Measurements from ENCODE around the gene STOML2. TPM values are rescaled to one million over a fixed set of nuclear protein-coding genes. Genes with fewer than 3 reads are reported as not detected.
A peak's percentile ranks its signal among the peaks of the same experiment; 100 is the strongest.

STOML2 gene
- polyA plus RNA-seq, 1 donor: 125 TPM

GRCh38 chr9:35072461-35073278 lies 30.3 kb downstream of the STOML2 start, which contains the start of gene VCP:
Gene VCP (minus strand): TSS chr9:35072625. CDS start chr9:35072353, 272 bp downstream.
- Histone ChIP-seq H3K27ac (ENCODE audit: low read length) (peak within 1 kb of the TSS; percentile 99), H3K27me3 (ENCODE audit: control insufficient read depth, insufficient read depth, low read length) (no peaks in the 10 kb centered on the region), H3K4me3 (ENCODE audit: low read length) (peak within 1 kb of the TSS; percentile 92), H3K9me3 (ENCODE audit: control insufficient read depth, low read depth, low read length) (peaks cover 3% of the 10 kb centered on the region), H3K36me3 (ENCODE audit: control insufficient read depth, insufficient read depth, low read length) (peaks cover 43% of the 10 kb centered on the region), H3K4me1 (ENCODE audit: control insufficient read depth, insufficient read depth, low read length) (peaks cover 19% of the 10 kb centered on the region)
- WGBS (ENCODE audit: insufficient coverage, low lambda C conversion rate): 6% methylated on average over 2 of the region's 54 CpGs
- DNase-seq: peak; percentile 98 to 99

DNA sequence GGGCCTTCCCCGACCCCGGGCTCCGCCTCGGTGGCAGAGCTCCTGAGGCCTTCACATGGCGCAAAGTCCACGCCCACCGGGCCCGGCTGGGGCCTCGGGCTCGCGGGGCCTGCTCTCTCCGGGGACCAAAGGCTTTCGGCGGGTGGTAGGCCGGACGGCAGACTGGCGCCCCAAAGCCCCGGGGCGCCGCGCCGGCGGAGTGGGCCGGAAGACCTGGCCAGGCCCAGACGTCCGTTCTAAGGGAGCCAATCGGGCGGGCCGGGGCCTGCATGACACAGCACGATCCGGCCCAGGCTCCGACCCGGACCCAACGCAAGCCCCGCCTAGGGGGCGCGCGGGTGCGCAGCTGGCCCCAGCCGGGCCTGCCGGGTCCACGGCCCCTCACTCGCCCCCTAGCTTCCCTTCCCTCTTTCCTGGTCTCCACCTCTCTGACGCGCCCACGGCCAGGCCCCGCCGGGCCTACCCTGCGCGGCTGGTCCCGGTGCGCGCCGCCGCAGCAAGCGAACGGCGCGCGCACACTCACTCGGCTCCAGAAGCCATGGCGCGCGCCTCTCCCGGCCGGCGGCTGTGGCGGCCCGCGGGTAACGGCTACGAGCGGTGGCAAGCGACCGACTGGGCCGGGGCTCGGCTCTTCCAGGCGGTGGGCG lies 31.0 kb downstream of the STOML2 start:
- Histone ChIP-seq H3K4me3 (ENCODE audit: low read length) (peak overlapping the region; percentile 92), H3K9me3 (ENCODE audit: control insufficient read depth, low read depth, low read length) (peaks cover 3% of the 10 kb centered on the region), H3K27ac (ENCODE audit: low read length) (peak overlapping the region; percentile 99), H3K4me1 (ENCODE audit: control insufficient read depth, insufficient read depth, low read length) (peaks cover 19% of the 10 kb centered on the region), H3K27me3 (ENCODE audit: control insufficient read depth, insufficient read depth, low read length) (no peaks in the 10 kb centered on the region), H3K36me3 (ENCODE audit: control insufficient read depth, insufficient read depth, low read length) (peaks cover 47% of the 10 kb centered on the region)
- WGBS (ENCODE audit: insufficient coverage, low lambda C conversion rate): no CpG with 5 or more reads among the region's 79 CpGs
- DNase-seq: peak; percentile 73 to 92

GRCh38 chr9:35070823-35071813 lies 31.8 kb downstream of the STOML2 start:
- Histone ChIP-seq H3K4me1 (ENCODE audit: control insufficient read depth, insufficient read depth, low read length) (peaks cover 19% of the 10 kb centered on the region), H3K36me3 (ENCODE audit: control insufficient read depth, insufficient read depth, low read length) (peaks cover 49% of the 10 kb centered on the region)
- no CpG with 5 or more reads among the region's 20 CpGs for WGBS (ENCODE audit: insufficient coverage, low lambda C conversion rate)

DNA sequence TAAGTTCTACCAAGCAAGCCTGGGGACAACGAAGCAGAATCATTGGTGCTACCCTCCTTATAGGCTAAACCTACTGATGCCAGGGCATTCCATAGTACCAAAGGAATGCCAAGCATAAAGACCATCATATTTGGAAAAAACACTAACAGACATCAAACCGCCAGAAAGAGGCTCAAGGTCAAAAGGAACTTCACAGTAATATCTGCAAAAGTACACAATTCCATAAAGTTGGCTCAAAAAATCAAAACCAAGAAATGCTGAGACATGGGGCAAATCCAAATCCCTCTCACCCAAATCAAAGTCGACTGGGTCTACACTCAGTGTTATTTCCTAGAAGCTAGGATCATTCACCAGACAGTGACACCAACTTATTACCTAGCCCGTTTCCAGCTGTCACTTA lies 33.9 kb downstream of the STOML2 start:
- Histone ChIP-seq H3K36me3 (ENCODE audit: control insufficient read depth, insufficient read depth, low read length) (peaks cover 47% of the 10 kb centered on the region), H3K9me3 (ENCODE audit: control insufficient read depth, low read depth, low read length) (peaks cover 3% of the 10 kb centered on the region), H3K27me3 (ENCODE audit: control insufficient read depth, insufficient read depth, low read length) (no peaks in the 10 kb centered on the region), H3K4me1 (ENCODE audit: control insufficient read depth, insufficient read depth, low read length) (peaks cover 19% of the 10 kb centered on the region), H3K27ac (ENCODE audit: low read length) (no peak overlapping the region), H3K4me3 (ENCODE audit: low read length) (no peak overlapping the region)
- no CpG with 5 or more reads among the region's 4 CpGs for WGBS (ENCODE audit: insufficient coverage, low lambda C conversion rate)
- no peak for DNase-seq

More at GRCh38 chr9:35070823-35071813, 31.8 kb downstream of the STOML2 start:
- peak overlapping the region; percentile 92 for H3K4me3 ChIP-seq (ENCODE audit: low read length)
- peaks cover 3% of the 10 kb centered on the region for H3K9me3 ChIP-seq (ENCODE audit: control insufficient read depth, low read depth, low read length)
- peak in 1 of 2 donors; percentile 16 for DNase-seq
- no peaks in the 10 kb centered on the region for H3K27me3 ChIP-seq (ENCODE audit: control insufficient read depth, insufficient read depth, low read length)
- peak overlapping the region; percentile 99 for H3K27ac ChIP-seq (ENCODE audit: low read length)

DNA sequence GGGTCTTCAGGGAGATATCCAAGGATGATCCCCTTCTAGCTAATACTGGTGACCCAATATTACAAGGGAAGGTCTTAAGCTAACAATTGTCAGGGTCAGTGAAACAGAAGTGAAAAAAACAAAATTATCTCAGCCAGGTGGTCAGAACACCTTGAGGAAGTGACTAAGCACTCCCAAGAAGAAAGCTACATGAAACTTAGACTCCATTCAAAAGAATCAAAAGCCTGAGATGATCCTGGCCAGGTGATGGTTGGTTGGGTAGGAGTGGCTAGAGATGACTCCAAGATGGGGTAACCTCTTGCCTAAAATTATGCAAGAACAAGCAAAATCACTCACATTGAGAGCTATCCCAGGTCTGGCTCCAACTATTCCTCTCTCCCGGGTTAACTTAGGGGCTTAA lies 35.9 kb downstream of the STOML2 start:
- Histone ChIP-seq H3K4me1 (ENCODE audit: control insufficient read depth, insufficient read depth, low read length) (peaks cover 19% of the 10 kb centered on the region), H3K27me3 (ENCODE audit: control insufficient read depth, insufficient read depth, low read length) (no peaks in the 10 kb centered on the region), H3K36me3 (ENCODE audit: control insufficient read depth, insufficient read depth, low read length) (peaks cover 65% of the 10 kb centered on the region), H3K9me3 (ENCODE audit: control insufficient read depth, low read depth, low read length) (peaks cover 3% of the 10 kb centered on the region), H3K27ac (ENCODE audit: low read length) (no peak overlapping the region), H3K4me3 (ENCODE audit: low read length) (no peak overlapping the region)
- no peak for DNase-seq
- WGBS (ENCODE audit: insufficient coverage, low lambda C conversion rate): no CpG with 5 or more reads among the region's 1 CpG

DNA sequence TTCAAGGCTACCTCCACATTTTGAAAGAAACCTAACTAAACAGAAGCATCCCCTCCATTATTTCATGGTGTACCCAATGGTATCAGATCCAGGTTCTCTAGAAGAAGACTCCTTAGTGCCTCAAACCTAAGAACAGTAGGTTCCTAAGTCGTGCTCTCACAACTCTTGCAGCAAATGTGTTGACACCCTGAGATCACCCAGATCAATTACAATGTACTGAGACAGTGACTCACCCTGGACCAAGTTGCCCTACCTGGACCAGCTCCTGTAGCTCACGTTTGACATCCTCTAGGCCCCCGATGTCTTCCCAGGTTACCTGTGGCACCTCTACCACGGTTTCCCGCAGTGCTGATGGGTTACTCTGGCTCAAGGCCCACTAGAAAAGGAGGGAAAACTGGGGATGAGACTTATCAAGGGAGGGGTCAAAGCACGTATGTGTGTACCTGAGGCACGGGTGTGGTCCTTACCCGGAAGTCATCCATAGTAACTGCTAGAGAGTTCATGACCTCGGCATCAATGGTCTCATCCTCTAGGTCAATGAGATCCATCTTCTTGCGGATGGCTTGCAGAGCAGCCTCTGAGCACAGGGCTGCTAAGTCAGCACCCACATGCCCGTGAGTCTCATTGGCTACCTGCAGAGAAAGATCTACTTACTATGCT lies 42.3 kb downstream of the STOML2 start:
- no peak for DNase-seq
- no peak overlapping the region for H3K27ac ChIP-seq (ENCODE audit: low read length)
- peaks cover 98% of the 10 kb centered on the region for H3K36me3 ChIP-seq (ENCODE audit: control insufficient read depth, insufficient read depth, low read length)
- H3K27me3 ChIP-seq (ENCODE audit: control insufficient read depth, insufficient read depth, low read length): no peaks in the 10 kb centered on the region
- H3K4me1 ChIP-seq (ENCODE audit: control insufficient read depth, insufficient read depth, low read length): no peaks in the 10 kb centered on the region
- no peaks in the 10 kb centered on the region for H3K9me3 ChIP-seq (ENCODE audit: control insufficient read depth, low read depth, low read length)
- WGBS (ENCODE audit: insufficient coverage, low lambda C conversion rate): no CpG with 5 or more reads among the region's 11 CpGs
- no peak overlapping the region for H3K4me3 ChIP-seq (ENCODE audit: low read length)

- Histone ChIP-seq H3K27me3 (ENCODE audit: control insufficient read depth, insufficient read depth, low read length) (no peaks in the 10 kb centered on the region), H3K4me1 (ENCODE audit: control insufficient read depth, insufficient read depth, low read length) (no peaks in the 10 kb centered on the region), H3K4me3 (ENCODE audit: low read length) (no peak overlapping the region), H3K36me3 (ENCODE audit: control insufficient read depth, insufficient read depth, low read length) (peaks cover 94% of the 10 kb centered on the region), H3K27ac (ENCODE audit: low read length) (no peak overlapping the region), H3K9me3 (ENCODE audit: control insufficient read depth, low read depth, low read length) (no peaks in the 10 kb centered on the region)
- WGBS (ENCODE audit: insufficient coverage, low lambda C conversion rate): no CpG with 5 or more reads among the region's 10 CpGs
- no peak for DNase-seq
These were observed 43.5 kb downstream of the STOML2 start for GRCh38 chr9:35059438-35059837.

- no peaks in the 10 kb centered on the region for H3K4me1 ChIP-seq (ENCODE audit: control insufficient read depth, insufficient read depth, low read length)
- DNase-seq: no peak
- H3K27me3 ChIP-seq (ENCODE audit: control insufficient read depth, insufficient read depth, low read length): no peaks in the 10 kb centered on the region
- no peak overlapping the region for H3K4me3 ChIP-seq (ENCODE audit: low read length)
- no peak overlapping the region for H3K27ac ChIP-seq (ENCODE audit: low read length)
- WGBS (ENCODE audit: insufficient coverage, low lambda C conversion rate): no CpG with 5 or more reads among the region's 8 CpGs
- H3K9me3 ChIP-seq (ENCODE audit: control insufficient read depth, low read depth, low read length): no peaks in the 10 kb centered on the region
- H3K36me3 ChIP-seq (ENCODE audit: control insufficient read depth, insufficient read depth, low read length): peaks cover 77% of the 10 kb centered on the region
These were observed 45.7 kb downstream of the STOML2 start for GRCh38 chr9:35057271-35057620.

- H3K36me3 ChIP-seq (ENCODE audit: control insufficient read depth, insufficient read depth, low read length): peaks cover 75% of the 10 kb centered on the region
- no peak for DNase-seq
- H3K9me3 ChIP-seq (ENCODE audit: control insufficient read depth, low read depth, low read length): no peaks in the 10 kb centered on the region
- no peak overlapping the region for H3K27ac ChIP-seq (ENCODE audit: low read length)
- H3K4me1 ChIP-seq (ENCODE audit: control insufficient read depth, insufficient read depth, low read length): no peaks in the 10 kb centered on the region
- WGBS (ENCODE audit: insufficient coverage, low lambda C conversion rate): no CpG with 5 or more reads among the region's 9 CpGs
- H3K27me3 ChIP-seq (ENCODE audit: control insufficient read depth, insufficient read depth, low read length): no peaks in the 10 kb centered on the region
- no peak overlapping the region for H3K4me3 ChIP-seq (ENCODE audit: low read length)
These were observed 46.2 kb downstream of the STOML2 start for GRCh38 chr9:35056571-35057270.

Data from large intestine (tissue), 3 donors.